ENCODE measurements around the gene TNPO3.

- TF ChIP-seq CTCF (IDR thresholded peaks at IDR 0.05 in 2 of 3, conservative IDR thresholded peaks at IDR 0.05 in 1 of 3; ENCODE audit: borderline replicate concordance in 1 of 3, insufficient read depth in 1 of 3, low read depth in 2 of 3, low read length in 2 of 3) = no peak
- TF ChIP-seq MAX (IDR thresholded peaks at IDR 0.05) = no peak
Observed at GRCh38 chr7:129030440-129030839, 24.5 kb downstream of the TNPO3 start.
